HG02884 (cell line): Measurements from ENCODE around the gene GIMAP8.
"Not testable (repeated sequence)": the region's sequence is repeated elsewhere in the genome, so short reads cannot be mapped to it uniquely, and the experiment has no call there.

ENCODE experiments used
- ATAC-seq: cut with Tn5 transposase; IDR thresholded peaks from one replicate; pipeline ENCODE4 v1.9.1; 2021; ENCODE audit warnings: mild to moderate bottlenecking, moderate library complexity; ENCODE audit not compliant: unreplicated experiment

The GIMAP8 gene

DNA sequence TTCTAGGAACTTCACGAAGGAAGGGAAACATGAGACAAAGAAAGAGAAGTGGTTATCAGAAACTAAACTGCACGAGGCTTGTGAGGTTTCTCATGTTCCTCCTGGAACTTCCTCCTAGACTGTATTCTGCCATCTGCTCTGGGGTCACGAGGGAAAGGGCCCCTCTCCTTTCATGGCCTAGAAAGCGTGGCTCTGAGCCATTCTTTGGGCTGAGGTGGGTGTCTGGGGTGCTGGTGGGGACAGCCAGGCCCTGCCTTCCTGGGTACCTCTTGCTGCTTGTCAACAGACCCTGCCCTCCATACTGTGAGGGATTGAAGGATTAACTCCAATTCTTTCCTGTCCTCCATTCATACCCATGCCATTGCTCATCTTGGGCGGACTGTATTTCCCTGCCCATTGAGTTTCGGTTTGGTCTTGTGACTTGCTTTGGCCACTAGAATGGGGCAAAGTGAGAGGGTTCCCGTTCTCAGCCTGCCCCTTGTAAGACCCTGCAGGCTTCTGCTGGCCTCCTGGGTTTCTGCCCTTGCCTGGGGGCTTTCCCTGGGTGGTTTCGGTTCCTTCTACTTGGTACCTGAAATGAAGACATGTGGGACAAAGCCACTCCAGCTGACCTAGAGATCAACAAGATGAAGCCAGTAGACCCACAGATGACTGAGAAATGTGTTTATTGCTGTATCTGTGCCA lies 14.9 kb upstream of the GIMAP8 start:
- ATAC-seq: peak; percentile 91

- no peak for ATAC-seq
Observed at GRCh38 chr7:150439967-150440366, 10.5 kb upstream of the GIMAP8 start.

GRCh38 chr7:150441524-150441923 lies 8.9 kb upstream of the GIMAP8 start:
- ATAC-seq: no peak

DNA sequence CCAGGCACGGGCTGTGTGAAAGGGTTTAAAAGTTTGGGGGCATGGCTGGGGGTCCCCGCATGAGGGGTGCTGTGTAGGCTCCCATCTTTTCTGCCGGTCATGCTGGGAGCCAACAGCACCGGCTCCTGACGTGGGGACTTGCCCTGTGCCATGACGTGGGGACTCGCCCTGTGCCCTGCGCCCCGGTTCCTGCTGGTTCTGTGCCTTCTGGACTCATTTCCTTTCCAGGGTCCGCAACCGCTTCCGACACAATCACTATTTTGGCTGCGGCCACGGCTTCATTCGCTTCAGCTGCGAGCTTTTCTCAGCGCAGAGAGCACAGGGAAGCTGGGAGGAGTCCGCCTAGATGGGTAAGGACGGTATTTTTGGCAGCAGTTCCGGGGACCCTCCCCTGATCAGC lies 7.6 kb upstream of the GIMAP8 start:
- ATAC-seq: no peak

GRCh38 chr7:150443793-150444540 lies 6.5 kb upstream of the GIMAP8 start:
- ATAC-seq: no peak

DNA sequence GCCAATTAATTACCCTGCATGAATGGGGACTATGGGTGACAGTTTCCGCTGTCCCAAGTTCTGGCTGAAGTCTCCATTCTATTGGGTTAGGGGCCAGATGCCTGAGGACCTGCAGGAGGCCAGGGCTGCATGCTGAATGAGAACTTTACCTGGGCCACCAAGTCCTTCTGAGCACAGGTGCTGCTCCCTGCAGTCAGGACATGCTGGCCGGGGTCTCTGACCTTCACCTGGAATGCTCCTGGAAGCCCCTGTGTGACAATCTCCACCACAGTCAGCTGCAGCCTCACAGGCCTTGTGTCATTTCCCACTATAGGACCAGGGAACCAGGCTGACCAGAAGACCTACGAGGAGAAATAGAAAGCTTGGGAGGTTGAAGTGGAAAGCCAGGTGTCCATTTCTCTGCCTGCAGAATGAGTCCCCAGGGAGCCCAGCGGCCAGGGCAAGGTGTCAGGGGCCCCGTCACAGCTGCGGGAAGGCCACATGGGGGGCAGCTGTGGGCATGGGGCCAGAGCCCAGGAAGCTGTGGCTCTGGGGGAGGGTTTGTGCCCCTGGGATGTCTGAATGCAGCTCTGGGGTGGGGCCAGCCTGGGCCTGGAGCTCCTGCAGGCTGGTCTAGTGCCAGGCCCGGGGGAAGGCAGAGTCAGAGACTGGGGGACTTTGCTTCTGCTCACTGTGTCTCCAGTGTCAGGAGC lies 5.6 kb upstream of the GIMAP8 start:
- ATAC-seq: no peak

- ATAC-seq: no peak
Observed at GRCh38 chr7:150446288-150446938, 4.0 kb upstream of the GIMAP8 start.

- no peak for ATAC-seq
Observed at GRCh38 chr7:150447966-150448788, 2.3 kb upstream of the GIMAP8 start.

DNA sequence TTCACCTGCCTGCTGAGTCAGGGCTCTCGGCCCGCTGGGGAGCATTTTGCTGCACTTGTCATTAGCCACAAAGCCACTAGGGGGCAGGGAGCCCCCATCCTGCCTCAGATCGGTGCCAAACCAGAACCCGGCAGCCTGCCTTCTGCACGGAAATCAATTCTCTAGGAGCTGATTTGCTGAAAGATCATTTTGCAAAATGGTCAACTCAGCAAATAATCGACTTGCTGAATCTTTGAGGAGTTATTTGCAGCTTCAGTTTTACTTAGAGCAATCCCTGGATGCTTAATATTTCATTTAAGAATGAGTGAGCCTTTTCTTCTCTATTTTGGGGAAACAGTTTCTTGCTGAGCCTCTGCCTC lies 1.7 kb upstream of the GIMAP8 start:
- ATAC-seq: peak; percentile 53

DNA sequence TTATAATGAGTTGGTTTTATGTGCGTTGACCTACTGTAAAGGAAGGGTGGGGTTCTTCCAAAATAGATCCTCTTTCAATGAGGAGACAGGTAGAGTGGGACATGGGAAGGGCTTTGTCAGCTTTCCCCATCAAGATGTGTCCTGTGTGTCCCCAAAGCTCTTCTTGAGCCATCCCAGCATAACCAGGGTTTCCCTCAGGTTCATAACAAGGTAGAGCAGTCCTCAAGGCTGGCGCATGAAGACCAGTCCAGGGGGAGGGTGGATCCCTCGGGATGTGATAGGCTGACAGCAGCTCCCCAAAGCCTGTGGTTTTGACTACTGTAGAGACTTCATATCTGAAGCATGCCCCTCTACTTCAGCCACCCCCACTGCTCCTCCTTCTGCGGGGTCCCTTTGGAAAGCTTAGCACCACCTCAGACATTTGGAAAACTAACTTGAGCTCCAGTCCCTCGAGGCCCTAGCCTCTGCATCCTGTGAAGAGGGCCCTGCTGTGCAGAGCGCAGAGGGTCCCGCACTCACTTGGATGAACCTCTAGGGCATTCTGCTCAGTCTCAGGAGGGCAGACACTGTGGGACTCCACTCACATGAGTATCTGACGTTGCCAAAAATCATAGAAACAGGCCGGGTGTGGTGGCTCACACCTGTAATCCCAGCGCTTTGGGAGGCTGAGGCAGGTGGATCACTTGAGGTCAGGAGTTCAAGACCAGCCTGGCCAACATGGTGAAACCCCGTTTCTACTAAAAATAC lies 1.1 kb upstream of the GIMAP8 start:
- no peak for ATAC-seq

- peak; percentile 38 for ATAC-seq
Observed at GRCh38 chr7:150451097-150451793, 815 bp downstream of the GIMAP8 start.

- ATAC-seq: no peak
Observed at GRCh38 chr7:150451833-150452461, 1.5 kb downstream of the GIMAP8 start.

GRCh38 chr7:150453181-150453580 lies 2.8 kb downstream of the GIMAP8 start:
- ATAC-seq: no peak

- ATAC-seq: no peak
Observed at GRCh38 chr7:150453892-150454291, 3.5 kb downstream of the GIMAP8 start.

- not testable (repeated sequence) for ATAC-seq
Observed at GRCh38 chr7:150457064-150457463, 6.6 kb downstream of the GIMAP8 start.

- ATAC-seq: no peak
Observed at GRCh38 chr7:150458235-150458634, 7.8 kb downstream of the GIMAP8 start.

DNA sequence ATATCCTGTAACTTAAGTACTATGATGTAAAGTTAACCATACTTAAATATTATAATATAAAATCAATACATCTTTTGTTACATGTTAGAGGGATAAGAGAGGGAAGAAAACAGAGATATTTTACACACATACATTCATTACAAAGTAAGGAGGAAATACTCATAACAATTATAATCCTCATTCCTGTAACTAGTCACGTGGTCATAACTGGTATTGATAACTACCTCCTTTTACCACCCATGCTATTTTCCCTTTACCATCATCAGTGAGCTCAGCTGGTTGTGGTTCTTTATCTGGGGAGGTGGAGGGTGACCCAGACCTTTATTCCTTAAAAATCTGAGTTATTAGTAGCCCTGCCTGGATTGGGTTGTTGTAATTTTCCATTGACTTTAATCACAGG lies 8.3 kb downstream of the GIMAP8 start:
- no peak for ATAC-seq

- ATAC-seq: no peak
Observed at GRCh38 chr7:150461520-150461919, 11.1 kb downstream of the GIMAP8 start.

- no peak for ATAC-seq
Observed at GRCh38 chr7:150462413-150462812, 12.0 kb downstream of the GIMAP8 start.
